Mucosa of stomach (tissue), 1 donor: Measurements from ENCODE around the gene CCDC117.
"Not testable (repeated sequence)": the region's sequence is repeated elsewhere in the genome, so short reads cannot be mapped to it uniquely, and the experiment has no call there.

Source experiments
- H3K27me3 ChIP-seq: one replicate; pipeline ENCODE4 v1.7.0; 2013; ENCODE audit warnings: mild to moderate bottlenecking, low read length; ENCODE audit not compliant: control insufficient read depth, insufficient read depth
- H3K36me3 ChIP-seq: one replicate; pipeline ENCODE4 v1.7.0; 2013; ENCODE audit warnings: low read length; ENCODE audit not compliant: control insufficient read depth, insufficient read depth
- H3K4me1 ChIP-seq: one replicate; pipeline ENCODE4 v1.7.0; 2013; ENCODE audit warnings: mild to moderate bottlenecking, low read length; ENCODE audit not compliant: control insufficient read depth, insufficient read depth
- H3K4me3 ChIP-seq: one replicate; pipeline ENCODE4 v1.7.0; 2013; ENCODE audit warnings: low read length
- H3K9ac ChIP-seq: one replicate; pipeline ENCODE4 v1.7.0; 2013; ENCODE audit warnings: mild to moderate bottlenecking, low read length, moderate library complexity
- H3K9me3 ChIP-seq: one replicate; pipeline ENCODE4 v1.7.0; 2013; ENCODE audit warnings: mild to moderate bottlenecking, low read length, moderate library complexity; ENCODE audit not compliant: control insufficient read depth
- donor health status: Pancreatic carcinoma.

CCDC117 gene

DNA sequence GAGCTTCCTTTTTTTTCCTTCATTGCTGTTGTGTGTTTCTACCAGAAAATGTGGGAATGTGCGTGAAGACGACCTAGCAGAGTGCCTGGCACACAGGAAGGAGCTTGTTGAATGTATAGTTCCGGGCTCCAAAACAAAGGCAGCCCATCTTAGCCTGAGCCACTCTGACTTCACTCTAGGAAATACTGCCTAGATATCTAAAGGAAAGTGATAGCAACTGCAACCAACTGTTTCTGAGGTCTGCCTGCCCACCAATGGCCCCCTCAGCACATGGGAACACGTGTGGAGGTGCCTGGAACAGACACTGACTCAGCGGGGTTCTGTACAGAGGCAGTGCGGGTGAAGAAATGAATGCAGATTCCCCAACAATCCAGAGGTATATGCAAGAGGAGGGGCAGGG, 42.6 kb downstream of the CCDC117 start:
- Histone ChIP-seq H3K27me3 (no peaks in the 10 kb centered on the region), H3K9me3 (no peaks in the 10 kb centered on the region), H3K36me3 (no peaks in the 10 kb centered on the region), H3K9ac (no peak overlapping the region), H3K4me1 (peaks cover 89% of the 10 kb centered on the region), H3K4me3 (no peak overlapping the region)

- Histone ChIP-seq H3K4me3 (no peak overlapping the region), H3K9me3 (no peaks in the 10 kb centered on the region), H3K27me3 (no peaks in the 10 kb centered on the region), H3K9ac (no peak overlapping the region), H3K4me1 (peaks cover 88% of the 10 kb centered on the region), H3K36me3 (no peaks in the 10 kb centered on the region)
Measured at GRCh38 chr22:28815729-28816128, 43.2 kb downstream of the CCDC117 start.

- Histone ChIP-seq H3K9ac (no peak overlapping the region), H3K27me3 (no peaks in the 10 kb centered on the region), H3K9me3 (no peaks in the 10 kb centered on the region), H3K4me1 (peaks cover 81% of the 10 kb centered on the region), H3K36me3 (no peaks in the 10 kb centered on the region), H3K4me3 (no peak overlapping the region)
Measured at GRCh38 chr22:28817064-28817463, 44.6 kb downstream of the CCDC117 start.

DNA sequence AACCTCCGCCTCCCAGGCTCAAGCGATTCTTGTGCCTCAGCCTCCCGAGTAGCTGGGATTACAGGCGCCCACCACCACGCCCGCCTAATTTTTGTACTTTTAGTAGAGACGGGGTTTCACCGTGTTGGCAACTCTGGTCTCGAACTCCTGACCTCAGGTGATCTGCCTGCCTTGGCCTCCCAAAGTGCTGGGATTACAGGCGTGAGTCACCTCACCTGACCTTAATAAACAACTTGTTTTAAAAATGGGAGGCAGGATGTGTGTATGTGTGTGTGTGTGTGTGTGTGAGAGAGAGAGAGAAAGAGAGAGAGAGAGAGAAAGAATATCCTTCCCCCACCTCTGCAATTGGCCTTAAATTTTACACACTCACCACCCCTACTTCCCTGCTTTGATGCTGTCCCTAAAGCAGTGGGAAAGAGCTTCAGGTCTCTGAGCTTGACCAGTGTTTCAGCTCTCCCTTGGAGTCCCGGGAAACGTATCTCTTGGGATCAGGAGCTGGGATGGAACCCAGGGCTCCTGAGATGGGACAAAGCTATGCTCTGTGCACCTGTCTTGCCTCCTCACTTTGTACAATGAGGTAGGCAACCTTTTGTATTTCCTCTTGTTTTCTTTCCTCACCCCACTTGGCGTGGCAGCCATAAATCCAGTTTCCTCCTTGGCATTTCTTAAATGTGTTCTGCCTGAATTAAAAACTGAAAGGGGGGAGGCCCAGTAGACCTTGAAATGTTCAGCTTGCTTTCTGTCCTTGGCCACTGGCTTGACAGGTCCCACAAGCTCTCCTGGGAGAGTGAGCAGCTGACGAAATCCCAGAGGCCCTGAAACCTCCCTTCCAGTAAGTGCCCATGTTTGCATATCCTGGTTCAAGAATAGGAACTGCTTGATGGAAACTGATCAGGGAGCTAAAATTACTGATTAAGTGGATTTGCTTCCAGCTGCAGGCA, 45.7 kb downstream of the CCDC117 start:
- Histone ChIP-seq H3K36me3 (no peaks in the 10 kb centered on the region), H3K4me1 (peaks cover 81% of the 10 kb centered on the region), H3K4me3 (no peak overlapping the region), H3K9me3 (no peaks in the 10 kb centered on the region), H3K9ac (peak overlapping the region; percentile 54), H3K27me3 (no peaks in the 10 kb centered on the region)

DNA sequence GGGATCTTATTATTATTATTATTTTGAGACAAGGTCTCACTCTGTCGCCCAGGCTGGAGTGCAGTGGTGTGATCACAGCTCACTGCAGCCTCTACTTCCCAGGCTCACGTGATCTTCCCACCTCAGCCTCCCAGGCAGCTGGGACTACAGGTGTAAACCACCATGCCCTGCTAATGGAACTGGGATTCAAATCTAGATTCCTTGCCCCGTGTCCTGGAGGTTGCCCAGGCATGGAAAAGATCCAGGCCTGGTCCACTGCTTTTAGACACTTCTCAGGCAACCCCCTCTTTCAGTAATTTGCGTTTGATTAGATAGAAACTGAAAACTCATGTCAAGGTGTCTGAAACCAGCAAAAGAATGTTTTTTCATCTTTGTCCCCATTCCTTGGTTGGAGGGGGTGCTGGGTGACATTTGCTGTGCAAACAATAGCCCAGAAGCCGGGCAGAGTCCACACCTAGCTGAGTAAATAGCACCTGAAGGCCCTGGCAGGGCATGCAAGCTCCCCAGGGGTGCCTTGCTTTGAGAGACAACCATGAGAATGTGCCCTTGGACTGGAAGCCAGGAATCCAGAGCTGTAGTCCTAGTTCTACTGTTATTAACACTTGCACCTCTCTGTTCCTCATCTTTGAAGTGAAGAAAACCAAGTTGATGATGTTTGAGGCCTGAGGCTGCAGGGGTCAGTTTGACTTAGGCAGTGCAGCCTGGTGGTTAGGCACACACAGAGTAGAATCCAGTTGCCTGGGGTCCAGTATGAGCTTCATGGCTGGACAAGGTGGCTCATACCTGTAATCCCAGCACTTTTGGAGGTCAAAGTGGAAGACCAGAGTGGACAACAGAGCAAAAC, 47.0 kb downstream of the CCDC117 start:
- Histone ChIP-seq H3K4me1 (peaks cover 73% of the 10 kb centered on the region), H3K9ac (peak overlapping the region; percentile 54), H3K9me3 (no peaks in the 10 kb centered on the region), H3K27me3 (no peaks in the 10 kb centered on the region), H3K4me3 (peak overlapping the region; percentile 37), H3K36me3 (no peaks in the 10 kb centered on the region)

DNA sequence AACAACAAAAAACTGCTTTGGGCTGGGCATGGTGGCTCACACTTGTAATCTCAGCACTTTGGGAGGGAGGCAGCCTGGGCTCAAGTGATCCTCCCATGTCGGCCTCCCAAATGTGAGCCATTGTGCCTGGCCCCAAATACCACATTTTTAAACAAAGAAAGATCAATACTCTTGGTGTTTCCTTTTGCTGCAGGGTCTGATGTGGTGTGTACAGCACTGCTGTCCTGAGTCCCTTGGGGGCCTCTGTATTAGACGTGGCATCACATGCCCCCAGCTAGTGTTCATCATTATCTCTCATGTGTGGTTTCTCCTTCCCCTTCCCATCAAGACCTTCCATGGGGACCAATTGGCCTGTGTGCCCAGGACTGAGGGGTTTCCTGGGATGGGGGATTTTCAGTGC, 48.4 kb downstream of the CCDC117 start:
- Histone ChIP-seq H3K4me1 (peaks cover 59% of the 10 kb centered on the region), H3K9ac (no peak overlapping the region), H3K27me3 (no peaks in the 10 kb centered on the region)

GRCh38 chr22:28821452-28821851, 49.0 kb downstream of the CCDC117 start:
- H3K9ac ChIP-seq = no peak overlapping the region
- no peaks in the 10 kb centered on the region for H3K27me3 ChIP-seq
- H3K4me1 ChIP-seq = peaks cover 58% of the 10 kb centered on the region
- no peaks in the 10 kb centered on the region for H3K9me3 ChIP-seq
- no peaks in the 10 kb centered on the region for H3K36me3 ChIP-seq
- H3K4me3 ChIP-seq = no peak overlapping the region

More for the DNA sequence above, 48.4 kb downstream of the CCDC117 start:
- Histone ChIP-seq H3K4me3 (no peak overlapping the region), H3K36me3 (no peaks in the 10 kb centered on the region), H3K9me3 (no peaks in the 10 kb centered on the region)

- Histone ChIP-seq H3K9me3 (no peaks in the 10 kb centered on the region), H3K36me3 (no peaks in the 10 kb centered on the region), H3K4me1 (peaks cover 44% of the 10 kb centered on the region), H3K9ac (no peak overlapping the region), H3K27me3 (no peaks in the 10 kb centered on the region), H3K4me3 (no peak overlapping the region)
Measured at GRCh38 chr22:28822930-28823551, 50.5 kb downstream of the CCDC117 start.

DNA sequence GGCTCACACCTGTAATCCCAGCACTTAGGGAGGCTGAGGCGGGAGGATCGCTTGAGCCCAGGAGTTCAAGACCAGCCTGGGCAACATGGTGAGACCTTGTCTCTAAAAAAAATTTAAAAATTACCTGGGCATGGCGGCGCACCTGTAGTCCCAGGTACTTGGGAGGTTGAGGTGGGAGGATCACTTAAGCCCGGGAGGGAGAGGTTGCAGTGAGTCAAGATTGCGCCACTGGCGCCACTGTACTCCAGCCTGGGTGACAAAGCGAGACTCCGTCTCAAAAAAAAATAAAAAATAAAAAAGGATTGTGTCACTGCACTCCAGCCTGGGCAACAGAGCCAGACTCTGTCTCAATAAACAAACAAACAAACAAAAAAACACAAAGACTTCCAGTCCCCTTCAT, 52.0 kb downstream of the CCDC117 start:
- H3K4me3 ChIP-seq, H3K36me3 ChIP-seq, H3K27me3 ChIP-seq, H3K9ac ChIP-seq, H3K9me3 ChIP-seq: not testable (repeated sequence)
- peaks cover 36% of the 10 kb centered on the region for H3K4me1 ChIP-seq

- H3K4me1 ChIP-seq = peaks cover 39% of the 10 kb centered on the region
- H3K36me3 ChIP-seq, H3K9me3 ChIP-seq, H3K27me3 ChIP-seq, H3K4me3 ChIP-seq, H3K9ac ChIP-seq: not testable (repeated sequence)
Measured at GRCh38 chr22:28826430-28826829, 53.9 kb downstream of the CCDC117 start.

DNA sequence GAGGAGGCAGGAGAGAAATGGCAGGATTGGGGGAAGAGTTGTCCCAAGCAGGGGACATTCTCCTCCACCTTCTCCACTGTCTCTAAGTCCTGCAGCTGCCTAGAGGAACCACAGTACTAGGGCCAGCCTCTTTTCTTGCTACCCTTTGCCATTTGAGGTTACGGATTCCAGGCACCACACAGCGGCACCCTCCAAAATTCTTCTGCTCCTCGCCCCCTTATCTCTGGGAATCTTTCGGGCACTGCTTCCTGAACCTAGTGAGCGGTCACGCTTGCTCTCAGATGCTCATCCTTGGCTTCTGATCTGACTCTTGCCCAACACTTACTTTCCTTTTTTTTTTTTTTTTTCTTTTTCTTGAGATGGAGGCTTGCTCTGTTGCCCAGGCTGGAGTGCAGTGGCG, 54.4 kb downstream of the CCDC117 start:
- Histone ChIP-seq H3K4me3 (no peak overlapping the region), H3K27me3 (no peaks in the 10 kb centered on the region), H3K9ac (no peak overlapping the region), H3K36me3 (no peaks in the 10 kb centered on the region), H3K4me1 (peaks cover 39% of the 10 kb centered on the region), H3K9me3 (no peaks in the 10 kb centered on the region)
